Islet of Langerhans (tissue), 1 donor: Measurements from ENCODE around the gene IRF2BPL.
A peak's percentile ranks its signal among the peaks of the same experiment; 100 is the strongest.

ENCODE experiments used
- FAIRE-seq: peaks from one replicate; lab custom pipeline; 2011; peaks lifted over from hg19 to GRCh38; lab: Jason Lieb, UNC

IRF2BPL gene

DNA sequence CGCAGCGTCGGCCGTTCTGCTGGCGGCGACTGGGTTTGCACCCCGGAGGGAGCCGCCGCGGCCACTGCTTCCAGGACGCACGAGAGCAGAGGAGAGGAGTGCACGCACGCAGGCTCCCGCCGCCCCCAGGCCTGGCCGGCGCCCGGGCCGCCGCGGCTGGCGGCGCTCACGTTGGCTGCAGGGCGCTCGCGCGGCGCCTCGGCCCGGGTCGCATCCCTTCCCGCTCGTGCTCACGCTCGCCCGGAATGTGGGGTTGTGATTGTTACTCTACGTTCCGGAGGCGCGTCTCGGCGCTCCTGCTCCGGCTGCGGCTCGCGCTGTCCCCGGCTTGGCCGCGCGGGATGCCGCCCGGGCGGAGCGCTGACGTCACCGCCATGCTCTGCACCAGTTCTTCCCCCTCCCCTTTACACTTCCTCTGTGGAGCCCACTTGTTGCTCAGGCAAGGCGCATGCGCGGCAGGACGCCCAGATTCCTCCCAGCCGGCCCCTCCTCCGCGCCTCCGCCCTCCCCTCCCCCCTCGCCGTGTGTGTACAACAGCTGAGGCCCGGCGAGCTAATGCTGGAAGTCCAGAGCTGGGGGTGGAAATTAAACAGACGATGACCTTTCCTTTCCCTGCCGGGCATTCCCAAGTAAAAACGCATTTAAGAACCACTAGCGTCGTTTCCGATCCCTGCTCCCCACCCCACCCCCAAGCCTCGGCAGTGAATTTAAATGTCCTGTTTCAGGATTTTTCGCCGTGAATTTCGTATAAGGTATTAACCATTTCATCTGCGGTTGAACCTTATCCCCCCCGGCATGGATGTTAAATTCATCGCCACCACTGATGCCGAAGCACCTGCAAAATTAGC lies at the start of gene IRF2BPL:
Gene IRF2BPL, minus strand, starts transcription at position 325 of the 848 bp plus-strand sequence. CDS start 916 bp downstream, outside the sequence.
- FAIRE-seq, result no peak

DNA sequence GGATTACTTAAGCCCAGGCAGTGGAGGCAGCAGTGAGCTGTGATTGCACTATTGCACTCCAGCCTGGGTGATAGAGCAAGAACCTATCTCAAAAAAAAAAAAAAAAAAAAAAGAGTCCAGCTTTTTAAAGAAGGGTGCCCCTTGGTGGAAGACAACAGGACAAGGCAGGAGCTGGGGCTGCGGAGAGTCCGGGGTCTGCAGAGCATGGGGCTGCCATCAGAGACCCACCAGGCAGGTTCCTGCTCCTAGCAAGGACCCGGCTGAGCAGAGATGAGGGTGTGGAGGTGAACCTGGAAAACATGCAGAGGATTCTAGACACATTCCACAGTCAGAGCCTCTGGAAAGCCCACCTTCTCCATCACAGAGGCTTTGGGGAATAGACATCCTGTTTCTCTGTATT lies 48.5 kb upstream of the IRF2BPL start:
- FAIRE-seq, result no peak

DNA sequence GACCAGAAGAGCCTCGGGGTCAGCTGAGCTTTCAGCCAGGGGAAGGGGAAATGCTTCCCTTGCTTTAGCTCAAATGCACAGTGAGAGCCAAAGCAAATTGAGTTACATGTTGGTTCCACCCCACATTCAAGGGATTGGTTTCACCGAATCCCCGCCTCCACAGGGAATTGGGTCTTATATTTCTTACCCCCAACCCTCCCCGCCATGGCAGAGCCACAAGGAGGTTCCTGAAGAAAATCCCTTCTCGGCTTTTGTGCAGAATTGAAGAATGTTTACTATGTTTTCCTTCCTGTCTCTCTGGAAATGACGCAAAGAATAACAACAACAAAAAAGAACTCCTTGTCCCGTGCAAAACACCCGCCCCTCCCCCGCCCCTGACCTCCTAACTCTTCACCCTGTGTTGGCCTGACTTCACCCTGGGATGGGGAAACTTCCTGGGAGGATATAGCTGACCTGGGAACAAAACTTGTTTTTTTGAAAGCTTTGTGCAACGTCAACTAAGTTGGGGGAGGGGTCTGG lies 47.7 kb upstream of the IRF2BPL start:
- no peak for FAIRE-seq

DNA sequence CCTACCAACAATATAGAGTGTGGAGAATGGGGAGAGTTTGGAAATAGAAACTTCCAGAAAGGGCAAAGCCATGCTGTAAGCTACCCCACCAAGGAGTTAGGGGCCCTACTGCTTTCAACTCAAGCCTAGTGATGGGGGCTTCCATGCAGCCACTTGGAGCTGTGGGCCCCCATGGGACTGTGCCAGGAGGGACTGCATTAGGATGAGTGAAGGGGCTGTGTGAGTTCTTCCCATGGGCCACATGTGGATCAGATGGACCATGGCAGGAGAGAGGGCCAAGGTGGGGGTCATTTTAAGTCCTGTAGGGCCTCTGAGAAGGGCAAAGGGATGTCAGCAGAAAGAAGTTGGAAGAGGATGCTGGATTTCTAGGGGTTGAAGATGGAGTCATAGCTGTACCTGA lies 46.5 kb upstream of the IRF2BPL start:
- no peak for FAIRE-seq

DNA sequence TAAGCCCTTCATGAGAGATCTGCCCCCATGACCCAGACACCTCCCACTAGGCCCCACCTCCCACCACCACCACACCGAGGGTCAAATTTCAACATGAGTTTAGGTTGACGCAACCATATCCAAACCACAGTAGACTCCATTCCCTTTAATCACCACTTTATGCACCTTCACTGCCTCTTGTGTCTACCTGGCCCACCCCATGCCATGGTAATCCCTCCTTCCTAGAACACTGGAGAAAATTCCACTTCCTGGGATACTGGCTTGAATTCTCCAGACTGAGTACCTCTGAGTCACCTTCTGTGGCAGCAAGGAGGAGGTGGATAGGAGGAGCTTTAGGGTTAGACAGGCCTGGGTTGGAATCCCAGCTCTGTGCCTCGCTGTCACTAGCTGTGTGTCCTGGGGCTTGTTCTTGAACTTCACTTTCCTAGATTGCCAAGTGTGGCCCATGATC lies 43.5 kb upstream of the IRF2BPL start:
- FAIRE-seq, result no peak

DNA sequence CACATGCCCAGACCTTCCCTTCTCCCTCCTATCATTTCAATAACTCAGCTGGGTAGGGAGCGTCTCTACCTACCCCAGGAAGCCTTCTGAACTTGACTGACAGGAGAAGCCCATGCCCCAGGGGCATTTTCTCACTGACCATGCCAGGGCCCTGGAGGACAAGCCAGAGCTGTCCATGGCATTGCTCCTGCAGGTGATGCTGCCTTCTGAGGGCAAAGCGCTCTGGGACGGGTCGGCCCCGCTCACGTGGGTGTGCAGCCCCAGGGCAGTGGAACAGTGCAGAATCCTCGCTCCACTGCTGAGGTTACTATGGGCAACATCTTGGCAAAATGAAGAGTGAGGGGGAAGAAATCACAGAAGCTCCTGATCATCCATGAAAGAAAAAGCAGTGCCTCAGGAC lies 41.0 kb upstream of the IRF2BPL start:
- no peak for FAIRE-seq

DNA sequence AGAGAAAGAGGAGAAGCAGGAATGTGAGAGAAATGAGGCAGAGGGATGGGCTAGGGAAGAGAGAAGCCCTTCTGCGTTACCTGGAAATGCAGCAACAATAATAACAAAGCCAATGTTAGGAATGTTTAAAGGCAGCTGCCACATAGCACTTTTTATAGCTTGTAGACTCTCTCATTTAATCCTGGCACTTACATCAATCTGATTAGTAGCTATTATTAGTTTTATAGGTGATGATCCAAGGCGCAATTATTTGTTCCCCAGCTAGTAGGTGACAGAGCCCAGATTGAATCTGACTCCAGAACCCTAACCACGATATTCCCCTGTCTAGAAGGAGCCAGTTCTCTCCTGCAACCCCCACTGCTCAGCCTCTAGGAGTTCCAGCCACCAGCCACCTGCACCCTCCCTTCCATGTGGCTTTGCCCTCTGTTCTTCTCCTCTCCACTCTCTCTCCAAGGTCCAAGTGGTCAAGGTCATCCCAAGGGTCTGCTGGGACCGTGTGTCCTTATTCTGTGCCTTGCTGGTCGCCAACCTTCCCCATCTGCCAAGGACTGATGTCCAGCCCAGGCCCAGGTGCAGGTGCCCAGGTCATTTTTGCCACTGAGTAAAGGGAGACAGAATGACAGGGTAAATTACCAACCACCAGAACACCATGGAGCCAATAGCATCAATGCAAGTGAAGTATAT lies 40.2 kb upstream of the IRF2BPL start:
- no peak for FAIRE-seq

DNA sequence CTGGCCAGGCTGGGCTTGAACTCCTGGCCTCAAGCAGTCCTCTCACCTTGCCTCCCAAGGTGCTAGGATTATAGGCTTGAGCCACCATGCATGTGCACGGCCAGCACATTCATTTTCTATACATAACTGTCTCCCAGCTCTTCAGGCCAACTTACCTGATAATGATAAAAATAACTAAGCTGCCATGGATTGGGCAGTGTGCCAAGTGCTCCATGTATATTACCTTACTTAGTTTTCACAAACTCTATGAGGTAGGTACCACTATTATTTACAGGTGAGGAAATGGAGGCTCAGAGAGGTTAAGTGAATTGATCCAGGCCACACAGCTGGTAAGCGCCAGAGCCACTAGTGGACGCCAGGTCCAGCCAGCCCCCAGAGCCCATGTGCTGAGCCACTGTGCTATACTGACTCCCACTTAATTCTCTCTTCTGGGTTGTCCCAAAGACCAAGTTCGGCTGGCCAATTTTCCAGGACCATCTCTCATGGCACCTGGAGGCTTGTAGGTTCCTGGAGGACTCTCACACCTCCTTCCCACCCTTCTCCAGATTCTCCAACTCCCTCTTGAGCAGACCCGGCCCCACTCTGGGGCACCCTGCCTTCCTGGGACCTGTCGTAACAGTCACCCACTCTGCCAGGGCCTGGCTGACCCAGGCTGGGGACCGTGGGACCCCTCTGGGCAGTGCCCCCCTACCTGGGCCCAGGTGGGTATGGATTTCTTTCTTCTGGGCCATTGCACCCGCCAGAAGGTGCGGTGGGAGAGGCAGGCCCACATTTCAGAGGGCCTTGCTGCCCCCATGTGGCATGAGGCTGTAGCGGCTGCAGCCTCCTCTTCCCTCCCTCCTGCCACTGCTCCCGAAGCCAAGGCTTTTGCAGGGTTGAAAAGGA lies 39.4 kb upstream of the IRF2BPL start:
- FAIRE-seq, result no peak

DNA sequence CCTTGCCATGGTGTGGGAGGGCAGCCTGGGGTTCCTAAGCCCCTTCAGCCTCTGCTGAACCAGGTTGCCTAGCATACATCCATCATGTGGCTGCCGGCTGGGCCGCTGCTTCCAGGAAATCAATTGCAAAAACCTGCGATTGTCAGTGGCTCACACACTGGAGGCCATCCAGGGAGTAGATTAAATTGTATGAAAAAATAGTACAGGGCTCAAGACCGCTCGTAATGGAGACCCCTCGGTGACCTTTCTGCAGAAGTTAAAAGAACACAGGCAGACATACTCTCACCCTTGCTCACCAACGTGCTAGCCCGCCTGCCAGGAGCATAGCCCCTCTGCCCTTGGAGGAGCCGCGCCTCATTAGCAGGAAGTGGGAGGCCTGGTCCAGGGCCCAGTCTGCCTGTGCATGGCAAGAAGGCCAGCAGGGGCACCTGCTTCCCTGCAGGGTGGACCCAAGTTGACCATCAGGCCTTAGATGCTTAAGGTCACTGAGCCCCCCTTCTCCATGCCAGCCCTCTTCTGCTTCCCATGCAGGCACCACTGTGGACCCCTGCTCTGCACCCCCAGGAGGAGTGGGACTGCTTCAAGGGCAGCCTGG lies 38.2 kb upstream of the IRF2BPL start:
- no peak for FAIRE-seq

DNA sequence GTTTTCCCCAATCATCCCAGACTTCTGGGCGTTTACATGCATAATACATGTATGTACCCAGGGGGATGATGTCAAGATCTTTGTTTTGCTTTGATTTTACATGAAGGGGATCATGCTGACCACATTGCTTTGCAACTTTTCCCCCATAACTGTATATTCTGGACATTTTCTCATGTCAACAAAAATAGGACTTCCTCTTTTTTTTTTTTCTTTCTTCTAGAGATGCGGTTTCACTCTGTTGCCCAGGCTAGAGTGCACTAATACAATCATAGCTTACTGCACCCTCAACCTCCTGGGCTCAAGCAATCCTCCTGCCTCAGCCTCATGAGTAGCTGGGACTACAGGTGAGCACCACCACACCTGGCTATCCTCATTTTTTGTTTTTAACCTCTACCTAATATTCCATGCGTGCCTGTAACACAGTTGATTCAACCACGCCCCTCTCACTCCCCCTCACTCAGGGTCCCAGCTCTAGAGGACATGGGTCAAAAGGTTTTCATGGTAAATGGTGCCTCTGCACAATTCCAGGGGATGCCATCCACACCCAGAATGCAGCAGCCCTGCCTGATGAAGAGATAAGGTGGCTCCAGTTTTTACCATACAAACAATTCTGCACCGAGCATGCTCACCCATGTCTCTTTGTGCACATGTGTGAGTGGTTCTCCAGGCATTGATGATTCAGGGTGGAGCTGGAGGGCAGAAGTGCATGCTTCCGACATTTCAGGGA lies 37.5 kb upstream of the IRF2BPL start:
- FAIRE-seq, result no peak

DNA sequence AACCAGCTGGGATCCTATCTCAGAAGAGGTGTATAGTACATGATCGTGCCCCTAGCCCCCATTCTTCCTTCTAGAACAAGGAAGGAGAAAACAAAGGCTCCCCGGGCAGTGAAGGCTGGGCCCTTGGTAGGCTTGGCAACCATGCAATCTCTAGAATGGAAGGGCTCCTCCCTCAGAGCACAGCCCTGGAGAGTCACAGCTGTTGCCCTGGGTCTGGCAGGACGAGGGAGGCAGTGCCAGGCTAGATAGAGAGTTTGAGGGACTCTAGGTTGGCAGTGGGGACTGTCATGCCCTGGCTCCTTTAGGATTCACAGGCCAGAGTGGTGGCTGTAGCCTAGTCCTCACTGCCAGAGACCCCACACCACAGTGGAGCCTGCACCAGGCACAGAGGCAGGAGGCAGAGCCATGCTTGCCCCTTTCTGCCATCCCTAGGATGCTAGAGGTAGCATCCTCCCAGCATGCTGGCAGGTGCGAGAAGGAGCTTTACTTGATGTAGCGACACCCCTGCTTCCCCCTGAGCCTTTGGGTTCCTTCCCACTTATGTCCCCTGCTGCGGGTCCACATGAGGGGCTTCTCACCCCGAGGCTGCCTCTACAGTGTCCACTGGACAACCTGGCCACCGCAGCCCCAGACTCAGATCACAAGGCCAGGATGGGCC lies 36.1 kb upstream of the IRF2BPL start:
- no peak for FAIRE-seq

DNA sequence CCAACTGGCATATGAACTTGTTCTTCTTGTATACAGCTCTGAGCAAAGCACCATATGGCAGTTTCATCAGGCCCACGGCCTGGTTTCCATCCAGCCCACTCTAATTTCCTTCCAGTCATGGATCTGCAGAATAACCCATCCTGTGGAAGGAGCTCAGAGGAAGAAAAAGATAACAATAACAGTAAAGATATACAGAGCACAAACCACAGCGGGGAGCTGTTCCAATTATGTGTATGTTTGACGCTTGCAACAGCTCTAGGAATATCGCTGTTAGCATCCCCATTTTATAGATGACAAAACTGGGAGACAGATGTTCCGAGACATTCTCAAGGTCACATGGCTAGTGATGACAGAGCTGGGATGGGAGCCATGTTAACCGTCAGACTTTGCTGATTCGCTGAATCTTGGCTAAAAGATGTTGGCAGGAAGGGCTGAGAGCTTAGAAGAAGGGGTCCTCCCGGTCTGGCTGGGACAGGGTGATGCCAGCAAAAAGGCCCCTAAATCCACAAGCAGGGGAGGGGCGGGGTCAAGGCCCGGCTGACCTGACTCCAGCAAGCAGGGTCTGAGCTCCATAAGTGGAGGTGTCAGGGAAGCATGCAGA lies 35.2 kb upstream of the IRF2BPL start:
- no peak for FAIRE-seq

DNA sequence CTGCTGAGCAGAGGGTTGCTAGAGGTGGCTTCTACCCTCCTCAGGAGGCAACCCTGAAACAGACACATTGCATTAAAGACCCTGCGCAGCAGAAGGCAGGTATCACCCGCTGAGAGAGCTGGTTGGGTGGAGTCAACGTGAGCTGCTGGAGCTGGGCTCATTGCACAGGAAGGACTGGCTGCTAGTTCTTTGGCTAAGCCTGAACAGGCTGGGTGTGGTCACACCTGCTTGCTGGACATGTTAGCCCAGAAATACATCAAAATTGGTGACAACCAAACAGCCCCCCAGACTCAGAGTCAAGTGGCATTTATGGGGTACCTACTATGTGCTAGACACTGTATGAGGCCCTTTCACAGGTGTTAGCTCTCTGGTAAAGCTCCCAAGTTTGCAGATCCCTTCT lies 33.8 kb upstream of the IRF2BPL start:
- no peak for FAIRE-seq

DNA sequence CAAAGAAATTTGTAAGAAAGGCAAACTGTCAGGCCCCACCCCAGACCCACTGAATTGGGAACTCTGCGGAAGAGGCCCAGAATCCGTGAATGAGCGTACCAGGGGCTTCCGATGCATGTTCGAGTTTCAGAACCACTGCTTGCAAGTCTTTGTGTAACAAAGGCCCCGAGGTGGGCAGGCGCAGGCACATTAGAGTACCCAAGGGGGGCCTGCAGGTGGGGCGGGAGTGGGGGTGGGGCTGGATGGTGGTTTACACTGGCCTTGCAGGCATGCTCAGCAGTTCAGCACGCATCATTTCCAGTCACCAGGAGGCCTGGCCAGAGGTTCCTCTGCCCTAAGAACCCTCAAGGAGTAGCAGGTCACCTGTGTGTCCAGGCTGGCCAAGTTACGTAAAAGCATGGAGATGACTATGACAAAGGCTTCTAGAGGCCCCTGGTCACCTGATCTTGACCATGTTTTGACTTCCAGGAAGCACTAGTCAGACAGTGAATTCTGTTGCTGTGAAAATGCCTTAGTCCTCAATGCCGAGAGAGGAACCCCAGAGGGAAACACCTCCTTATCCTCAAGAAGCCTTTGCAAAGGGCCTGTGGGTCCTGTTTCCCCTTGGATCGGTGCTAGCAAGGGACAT lies 33.2 kb upstream of the IRF2BPL start:
- no peak for FAIRE-seq

DNA sequence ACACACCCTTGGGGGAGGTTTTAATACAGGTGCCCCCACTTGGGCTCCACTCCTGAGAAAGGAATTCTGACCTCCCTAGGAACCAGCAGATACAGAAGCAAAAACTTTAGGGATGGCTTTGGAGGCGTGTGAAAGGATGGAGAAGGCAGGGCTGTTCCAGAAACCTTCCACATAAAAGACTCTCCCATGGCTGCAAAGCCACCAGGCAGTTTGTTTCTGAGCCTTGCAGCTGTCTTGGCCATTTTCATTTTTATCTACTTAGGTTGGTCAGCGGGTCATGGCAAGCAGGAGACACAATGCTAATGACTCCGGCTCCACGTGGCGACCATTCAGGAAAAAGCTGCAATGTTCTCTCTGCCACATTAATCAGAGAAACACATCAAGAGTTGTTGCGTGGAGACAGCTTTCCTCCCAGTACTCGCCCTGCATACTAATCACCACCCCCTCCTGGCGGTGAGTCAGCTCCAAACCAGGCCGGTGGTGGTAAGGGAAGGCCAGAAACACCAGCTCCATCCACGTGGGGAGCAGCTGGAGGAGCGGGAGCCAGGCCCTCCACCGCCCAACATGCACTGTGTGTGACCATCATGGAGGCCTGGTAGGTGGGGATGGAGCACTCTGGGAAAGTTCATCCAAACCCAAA lies 30.9 kb upstream of the IRF2BPL start:
- peak; percentile 88 for FAIRE-seq

DNA sequence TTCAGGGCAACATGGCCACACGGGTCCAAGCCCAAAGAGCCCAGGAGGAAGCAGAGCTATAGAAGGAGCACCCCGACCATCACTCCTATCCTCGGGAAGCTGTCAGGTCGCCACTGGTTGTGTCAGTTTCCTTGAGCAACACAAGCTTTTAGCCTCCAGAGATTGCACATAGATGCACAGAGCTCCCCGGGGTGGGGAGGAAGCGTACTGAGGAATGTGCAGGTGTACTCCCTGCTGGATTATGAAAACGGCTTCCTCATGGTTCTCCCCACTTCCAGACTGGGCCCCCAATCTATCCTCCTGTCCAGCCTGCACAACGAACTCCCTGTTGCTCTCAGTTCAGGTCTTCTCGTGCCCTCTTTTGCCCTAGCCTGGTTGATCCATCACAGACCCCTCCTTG lies 30.3 kb upstream of the IRF2BPL start:
- FAIRE-seq, result no peak

DNA sequence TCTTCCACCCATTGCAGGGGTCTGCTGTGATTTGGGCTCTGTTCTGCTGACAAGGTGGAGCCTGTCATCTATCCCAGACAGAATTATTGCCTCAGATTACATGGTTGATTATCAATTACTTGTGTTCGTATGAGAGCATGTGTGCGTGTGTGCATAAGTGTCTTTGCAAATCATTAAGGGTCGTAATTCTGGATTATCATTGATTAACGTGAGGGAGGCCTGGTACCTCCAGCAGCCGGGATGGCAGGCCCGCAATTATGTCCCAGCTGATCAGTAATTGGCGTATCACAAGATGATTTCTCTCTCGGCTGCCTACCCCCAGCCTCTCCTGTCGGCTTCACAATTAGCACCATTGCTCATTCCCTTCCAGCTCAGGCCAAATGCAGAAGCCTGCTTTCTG lies 29.6 kb upstream of the IRF2BPL start:
- no peak for FAIRE-seq

DNA sequence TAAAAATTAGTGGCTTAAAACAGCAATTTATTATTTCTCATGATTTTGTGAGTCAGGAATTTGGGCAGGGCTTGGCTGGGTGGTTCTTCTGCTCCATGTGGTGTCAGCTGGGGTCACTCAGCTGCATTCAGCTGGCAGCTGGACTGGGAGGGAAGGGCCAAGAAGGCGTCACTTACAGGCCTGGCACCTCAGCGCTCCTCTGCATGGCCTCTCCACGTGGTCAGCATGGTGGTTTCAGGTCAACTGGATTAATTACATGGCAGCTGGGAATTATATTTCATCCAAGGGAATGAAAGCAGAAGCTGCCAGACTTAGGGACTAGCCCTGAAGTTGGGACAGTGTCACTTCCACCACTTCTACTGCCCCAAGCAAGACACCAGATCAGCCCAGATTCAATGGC lies 27.5 kb upstream of the IRF2BPL start:
- FAIRE-seq, result no peak

DNA sequence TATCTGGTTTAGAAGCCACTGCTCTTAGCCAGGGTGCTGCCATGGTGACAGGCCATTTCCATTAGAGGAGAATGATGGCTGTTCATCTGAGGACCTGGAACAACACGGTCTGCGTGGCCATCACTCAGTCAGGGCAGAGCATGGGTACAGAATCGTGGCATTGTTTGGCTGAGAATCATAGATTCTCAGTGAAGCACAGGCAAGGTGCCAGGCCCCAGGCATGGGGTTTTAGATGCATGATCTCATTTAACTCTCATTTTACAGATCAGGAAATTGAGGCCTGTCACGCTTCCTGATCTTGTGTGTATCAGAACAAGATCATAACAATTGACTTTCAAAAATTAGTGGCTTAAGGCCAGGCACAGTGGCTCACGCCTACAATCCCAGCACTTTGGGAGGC lies 26.8 kb upstream of the IRF2BPL start:
- no peak for FAIRE-seq
